Fibroblast of lung (primary cell): Measurements from ENCODE around the gene LSM11. TPM values are rescaled to one million over a fixed set of nuclear protein-coding genes. Genes with fewer than 3 reads are reported as not detected.

ENCODE experiments used
- DNase-seq, 2 donors: peaks; one replicate each; pipeline versions ENCODE4 v3.0.0 to v3.0.0-alpha.2; 2010; ENCODE audit warnings: low read depth in 2 of 2
- H2AFZ ChIP-seq: 2 replicates; pipeline ENCODE4 v1.5.1; 2012; ENCODE audit warnings: low read length, control low read depth, inconsistent platforms
- H3K27ac ChIP-seq: 2 replicates; pipeline ENCODE4 v1.5.1; 2011; ENCODE audit warnings: low read length, control low read depth; ENCODE audit not compliant: insufficient read depth
- H3K27me3 ChIP-seq: 2 replicates; pipeline ENCODE4 v1.5.1; 2011; ENCODE audit warnings: mild to moderate bottlenecking, low read length; ENCODE audit not compliant: control insufficient read depth, insufficient read depth
- H3K36me3 ChIP-seq: 2 replicates; pipeline ENCODE4 v1.5.1; 2011; ENCODE audit warnings: low read length; ENCODE audit not compliant: control insufficient read depth, insufficient read depth
- H3K4me1 ChIP-seq: 2 replicates; pipeline ENCODE4 v1.5.1; 2011; ENCODE audit warnings: low read length; ENCODE audit not compliant: control insufficient read depth, insufficient read depth; ENCODE audit errors: extremely low read depth
- H3K4me2 ChIP-seq: 2 replicates; pipeline ENCODE4 v1.5.1; 2011; ENCODE audit warnings: low read length, control low read depth; ENCODE audit not compliant: insufficient read depth; ENCODE audit errors: extremely low read depth
- H3K4me3 ChIP-seq, 4 experiments: fragments of 200-600 bp in 1 of 4; sonication (generic) in 1 of 4; replicated peaks in 1 of 4; 2 replicates each; pipeline ENCODE4 v1.5.1; 2011 to 2016; ENCODE audit warnings: low read length in 4 of 4, low read depth in 3 of 4, mild to moderate bottlenecking in 3 of 4, control low read depth in 2 of 4, inconsistent platforms in 1 of 4, mixed read lengths in 1 of 4; ENCODE audit not compliant: insufficient read depth in 1 of 4; ENCODE audit errors: control extremely low read depth in 1 of 4
- H3K79me2 ChIP-seq: 2 replicates; pipeline ENCODE4 v1.5.1; 2012; ENCODE audit warnings: mild to moderate bottlenecking, low read length, inconsistent platforms; ENCODE audit not compliant: control insufficient read depth, insufficient read depth
- H3K9ac ChIP-seq: 2 replicates; pipeline ENCODE4 v1.5.1; 2011; ENCODE audit warnings: mild to moderate bottlenecking, low read length, control low read depth; ENCODE audit not compliant: insufficient read depth
- H3K9me3 ChIP-seq: 2 replicates; pipeline ENCODE4 v1.5.1; 2012; ENCODE audit warnings: low read depth, low read length; ENCODE audit not compliant: control insufficient read depth, insufficient read depth
- H4K20me1 ChIP-seq: 2 replicates; pipeline ENCODE4 v1.5.1; 2011; ENCODE audit warnings: low read length; ENCODE audit not compliant: control insufficient read depth, insufficient read depth; ENCODE audit errors: extremely low read depth
- CTCF ChIP-seq, 2 donors: IDR thresholded peaks in 1 of 2; conservative IDR thresholded peaks in 1 of 2; 1 replicate in 1 of 2; 2 replicates in 1 of 2; pipeline ENCODE4 v1.5.1; 2011 to 2012; ENCODE audit warnings: low read length in 2 of 2, control low read depth in 1 of 2, inconsistent platforms in 1 of 2, low read depth in 1 of 2, mild to moderate bottlenecking in 1 of 2
- EZH2 ChIP-seq: IDR thresholded peaks from 2 replicates; pipeline ENCODE4 v1.5.1; 2012; ENCODE audit warnings: low read length, control low read depth, mild to moderate bottlenecking; ENCODE audit errors: missing control alignments
- polyA plus RNA-seq, 2 donors: library from polyadenylated mRNA; depleted of rRNA in 1 of 2; stranded (reverse) in 1 of 2; unstranded in 1 of 2; fragments of >200 nt; gene quantifications; 2 replicates each; pipeline ENCODE4 v1.2.1, GENCODE V29; 2011 to 2012; ENCODE audit warnings: missing spikeins in 1 of 2
- total RNA-seq: library from RNA; depleted of rRNA; stranded (reverse); fragments of >200 nt; gene quantifications from 2 replicates; pipeline ENCODE4 v1.2.1, GENCODE V29; 2014

LSM11 gene
- total and polyA plus RNA-seq, 2 donors (not counting 1 experiment from before 2014, with no cell fraction given), result 2.1 to 2.5 TPM

- Histone ChIP-seq H3K79me2 (peaks cover 6% of the 10 kb centered on the region), H3K4me2 (no peak overlapping the region), H3K27ac (no peak overlapping the region)
These were observed 3.7 kb downstream of the LSM11 start for GRCh38 chr5:157747173-157747740.

GRCh38 chr5:157747766-157748700, 4.5 kb downstream of the LSM11 start:
- Histone ChIP-seq H3K4me1 (peaks cover 10% of the 10 kb centered on the region), H3K27ac (peak overlapping the region; percentile 41)
- peak in 1 of 2 donors; percentile 30 for DNase-seq

More at GRCh38 chr5:157747173-157747740, 3.7 kb downstream of the LSM11 start:
- peaks cover 10% of the 10 kb centered on the region for H3K4me1 ChIP-seq
- H3K4me3 ChIP-seq, result no peak overlapping the region
- H2AFZ ChIP-seq, result no peak overlapping the region
- no peak overlapping the region for H3K9ac ChIP-seq
- H3K36me3 ChIP-seq, result no peaks in the 10 kb centered on the region
- no peaks in the 10 kb centered on the region for H3K27me3 ChIP-seq
- H3K9me3 ChIP-seq, result no peaks in the 10 kb centered on the region
- no peaks in the 10 kb centered on the region for H4K20me1 ChIP-seq
- DNase-seq, result no peak
- TF ChIP-seq EZH2 (no peak), CTCF (conservative IDR thresholded peaks at IDR 0.05 in 1 of 2, IDR thresholded peaks at IDR 0.05 in 1 of 2; ENCODE audit: low read depth in 1 of 2, low read length in 2 of 2) (no peak)

More at GRCh38 chr5:157747766-157748700, 4.5 kb downstream of the LSM11 start:
- no peaks in the 10 kb centered on the region for H3K9me3 ChIP-seq
- no peak overlapping the region for H3K4me3 ChIP-seq
- no peak overlapping the region for H3K4me2 ChIP-seq
- peaks cover 6% of the 10 kb centered on the region for H3K79me2 ChIP-seq
- no peaks in the 10 kb centered on the region for H3K27me3 ChIP-seq
- no peaks in the 10 kb centered on the region for H3K36me3 ChIP-seq
- no peaks in the 10 kb centered on the region for H4K20me1 ChIP-seq
- H3K9ac ChIP-seq, result no peak overlapping the region
- TF ChIP-seq CTCF (conservative IDR thresholded peaks at IDR 0.05 in 1 of 2, IDR thresholded peaks at IDR 0.05 in 1 of 2; ENCODE audit: low read depth in 1 of 2, low read length in 2 of 2) (no peak), EZH2 (no peak)
- no peak overlapping the region for H2AFZ ChIP-seq
